Tracheal epithelial cell (primary cell): ENCODE results near the gene PRR20A. TPM values are rescaled to one million over a fixed set of nuclear protein-coding genes. Genes with fewer than 3 reads are reported as not detected.

Experiments used
- total RNA-seq: library from RNA; depleted of rRNA; stranded (reverse); fragments of >200 nt; gene quantifications from 2 replicates; pipeline ENCODE4 v1.2.1, GENCODE V29; 2014

PRR20A gene
- not detected in 2 replicates for total RNA-seq

GRCh38 chr13:57140235-57140968 is at the start of gene PRR20A:
PRR20A (plus strand) TSS chr13:57140918; CDS start chr13:57141305, 387 bp downstream.

GRCh38 chr13:57147188-57147587 is 6.5 kb downstream of the PRR20A start, which contains the start of gene PRR20B:
PRR20B (plus strand) TSS chr13:57147488; CDS start chr13:57147875, 387 bp downstream.

GRCh38 chr13:57153761-57154160 is 13.0 kb downstream of the PRR20A start, which contains the start of gene PRR20C:
PRR20C (plus strand) TSS chr13:57154061; CDS start chr13:57154448, 387 bp downstream.

GRCh38 chr13:57160332-57160731 is 19.6 kb downstream of the PRR20A start, which contains the start of gene PRR20D:
PRR20D (plus strand) TSS chr13:57160632; CDS start chr13:57161019, 387 bp downstream.

GRCh38 chr13:57166897-57167296 is 26.2 kb downstream of the PRR20A start, which contains the start of gene PRR20E:
PRR20E (plus strand) TSS chr13:57167197; CDS start chr13:57167584, 387 bp downstream.

Other genes with a start within 250 kb of the PRR20A start
- not detected in 2 replicates for gene PRR20B, start 6.6 kb downstream of the PRR20A start, total RNA-seq
- not detected in 2 replicates for gene PRR20C, start 13.1 kb downstream of the PRR20A start, total RNA-seq
- gene PRR20D, start 19.7 kb downstream of the PRR20A start, total RNA-seq = not detected in 2 replicates
- gene PRR20E, start 26.3 kb downstream of the PRR20A start, total RNA-seq = not detected in 2 replicates